Measurements from ENCODE around the gene FCHSD1.

DNA sequence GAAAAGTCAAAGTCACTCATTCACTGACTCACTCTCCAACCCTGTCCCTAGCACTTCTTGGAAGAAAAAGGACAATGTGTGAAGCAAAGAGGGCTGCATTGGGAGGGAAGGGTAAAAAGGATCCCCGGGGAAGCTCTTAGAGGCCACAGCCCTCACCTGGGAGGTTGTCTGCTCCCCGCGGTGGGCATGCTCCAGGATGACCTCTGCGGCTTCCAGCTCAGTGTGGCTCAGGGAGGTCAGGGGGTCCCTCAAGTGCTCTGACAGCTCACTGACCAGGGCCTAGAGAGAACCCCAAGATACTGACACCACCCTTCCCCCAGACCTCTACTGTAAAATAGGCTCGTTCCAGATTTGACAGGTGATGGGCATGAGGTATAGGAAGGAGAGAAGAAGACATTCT is 4.0 kb downstream of the FCHSD1 start:
- TF ChIP-seq POLR2A (IDR thresholded peaks at IDR 0.05) = no peak
- TF ChIP-seq POLR2AphosphoS5 (IDR thresholded peaks at IDR 0.05) = no peak
- TF ChIP-seq, protein P1, sequence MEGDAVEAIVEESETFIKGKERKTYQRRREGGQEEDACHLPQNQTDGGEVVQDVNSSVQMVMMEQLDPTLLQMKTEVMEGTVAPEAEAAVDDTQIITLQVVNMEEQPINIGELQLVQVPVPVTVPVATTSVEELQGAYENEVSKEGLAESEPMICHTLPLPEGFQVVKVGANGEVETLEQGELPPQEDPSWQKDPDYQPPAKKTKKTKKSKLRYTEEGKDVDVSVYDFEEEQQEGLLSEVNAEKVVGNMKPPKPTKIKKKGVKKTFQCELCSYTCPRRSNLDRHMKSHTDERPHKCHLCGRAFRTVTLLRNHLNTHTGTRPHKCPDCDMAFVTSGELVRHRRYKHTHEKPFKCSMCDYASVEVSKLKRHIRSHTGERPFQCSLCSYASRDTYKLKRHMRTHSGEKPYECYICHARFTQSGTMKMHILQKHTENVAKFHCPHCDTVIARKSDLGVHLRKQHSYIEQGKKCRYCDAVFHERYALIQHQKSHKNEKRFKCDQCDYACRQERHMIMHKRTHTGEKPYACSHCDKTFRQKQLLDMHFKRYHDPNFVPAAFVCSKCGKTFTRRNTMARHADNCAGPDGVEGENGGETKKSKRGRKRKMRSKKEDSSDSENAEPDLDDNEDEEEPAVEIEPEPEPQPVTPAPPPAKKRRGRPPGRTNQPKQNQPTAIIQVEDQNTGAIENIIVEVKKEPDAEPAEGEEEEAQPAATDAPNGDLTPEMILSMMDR (IDR thresholded peaks at IDR 0.05) = no peak

Data from prostate gland (tissue), 2 donors.